Stimulated activated CD4-positive, alpha-beta T cell treated with anti-CD3 and anti-CD28 coated beads, Interleukin-1b, Interleukin-23, amount 100 ng/mL, for 1 hour (primary cell): ENCODE measurements around the gene MDFIC.

Source experiments
- DNase-seq, 2 donors: peaks; one replicate each; pipeline ENCODE4 v3.0.0-alpha.2; 2020; ENCODE audit warnings: low read depth in 2 of 2

MDFIC gene

GRCh38 chr7:114925434-114925833 lies 3.5 kb downstream of the MDFIC start:
- DNase-seq, result no peak

- no peak for DNase-seq
These were observed 6.2 kb downstream of the MDFIC start for GRCh38 chr7:114928060-114928459.

- no peak for DNase-seq
These were observed 7.7 kb downstream of the MDFIC start for GRCh38 chr7:114929570-114929969.

GRCh38 chr7:114930107-114930661 lies 8.3 kb downstream of the MDFIC start:
- DNase-seq, result no peak

GRCh38 chr7:114930829-114931655 lies 9.1 kb downstream of the MDFIC start:
- DNase-seq, result no peak

GRCh38 chr7:114931656-114932011 lies 9.7 kb downstream of the MDFIC start:
- no peak for DNase-seq

- DNase-seq, result no peak
These were observed 11.1 kb downstream of the MDFIC start for GRCh38 chr7:114932991-114933390.

GRCh38 chr7:114933658-114934057 lies 11.8 kb downstream of the MDFIC start:
- no peak for DNase-seq

GRCh38 chr7:114934086-114934485 lies 12.2 kb downstream of the MDFIC start:
- DNase-seq, result no peak

- no peak for DNase-seq
These were observed 12.8 kb downstream of the MDFIC start for GRCh38 chr7:114934713-114935112.

- DNase-seq, result no peak
These were observed 14.6 kb downstream of the MDFIC start for GRCh38 chr7:114936471-114936870.

- no peak for DNase-seq
These were observed 15.6 kb downstream of the MDFIC start for GRCh38 chr7:114937446-114937845.

- no peak for DNase-seq
These were observed 16.9 kb downstream of the MDFIC start for GRCh38 chr7:114938785-114939184.

- no peak for DNase-seq
These were observed 17.7 kb downstream of the MDFIC start for GRCh38 chr7:114939484-114940097.

- DNase-seq, result no peak
These were observed 18.3 kb downstream of the MDFIC start for GRCh38 chr7:114940220-114940619.

- DNase-seq, result no peak
These were observed 19.8 kb downstream of the MDFIC start for GRCh38 chr7:114941692-114942091.

- DNase-seq, result no peak
These were observed 20.7 kb downstream of the MDFIC start for GRCh38 chr7:114942446-114943175.

- no peak for DNase-seq
These were observed 21.6 kb downstream of the MDFIC start for GRCh38 chr7:114943530-114943929.

- DNase-seq, result no peak
These were observed 22.3 kb downstream of the MDFIC start for GRCh38 chr7:114943953-114944744.

GRCh38 chr7:114944745-114945625 lies 23.1 kb downstream of the MDFIC start:
- no peak for DNase-seq

GRCh38 chr7:114949231-114949630 lies 27.3 kb downstream of the MDFIC start:
- no peak for DNase-seq
